HEK293T (cell line): ENCODE measurements around the gene TRABD2A.

ENCODE experiments used
- ARNT ChIP-seq: fragments of 450-650 bp; IDR thresholded peaks from 2 replicates; pipeline ENCODE4 v1.6.1; 2017; ENCODE audit warnings: mild to moderate bottlenecking
- BHLHE40 ChIP-seq: fragments of 450-650 bp; IDR thresholded peaks from 2 replicates; pipeline ENCODE4 v1.6.1; 2016; ENCODE audit warnings: mild to moderate bottlenecking, moderate library complexity, borderline replicate concordance
- CTBP1 ChIP-seq: fragments of 450-650 bp; IDR thresholded peaks from 2 replicates; pipeline ENCODE4 v1.6.1; 2016; ENCODE audit warnings: borderline replicate concordance
- ELF4 ChIP-seq: fragments of 450-650 bp; IDR thresholded peaks from 2 replicates; pipeline ENCODE4 v1.6.1; 2017; ENCODE audit warnings: antibody characterized with exemption
- FOXK2 ChIP-seq: fragments of 450-650 bp; IDR thresholded peaks from 2 replicates; pipeline ENCODE4 v1.6.1; 2016; ENCODE audit warnings: mild to moderate bottlenecking
- FOXM1 ChIP-seq: fragments of 450-650 bp; IDR thresholded peaks from 2 replicates; pipeline ENCODE4 v1.6.1; 2017; ENCODE audit warnings: mild to moderate bottlenecking, borderline replicate concordance
- HDGF ChIP-seq: fragments of 450-650 bp; IDR thresholded peaks from 2 replicates; pipeline ENCODE4 v1.6.1; 2017; ENCODE audit warnings: antibody characterized with exemption, borderline replicate concordance
- L3MBTL2 ChIP-seq: fragments of 450-650 bp; conservative IDR thresholded peaks from 2 replicates; pipeline ENCODE4 v1.6.1; 2016; ENCODE audit warnings: mild to moderate bottlenecking
- SP1 ChIP-seq: fragments of 450-650 bp; IDR thresholded peaks from 2 replicates; pipeline ENCODE4 v1.6.1; 2017
- SUZ12 ChIP-seq: fragments of 450-650 bp; IDR thresholded peaks from 2 replicates; pipeline ENCODE4 v1.6.1; 2016; ENCODE audit warnings: mild to moderate bottlenecking
- TARDBP ChIP-seq: fragments of 450-650 bp; IDR thresholded peaks from 2 replicates; pipeline ENCODE4 v1.6.1; 2016
- ZNF384 ChIP-seq: fragments of 450-650 bp; IDR thresholded peaks from 2 replicates; pipeline ENCODE4 v1.6.1; 2016

GRCh38 chr2:84874381-84875212, 6.3 kb downstream of the TRABD2A start:
- TF ChIP-seq L3MBTL2 (no peak), HDGF (no peak), SP1 (no peak), FOXK2 (no peak), BHLHE40 (no peak), FOXM1 (no peak), TARDBP (no peak), SUZ12 (no peak), ELF4 (no peak), ARNT (no peak), ZNF384 (no peak), CTBP1 (no peak)
